Gastrocnemius medialis (tissue), 4 donors: Measurements from ENCODE around the gene RILPL1. TPM values are rescaled to one million over a fixed set of nuclear protein-coding genes. Genes with fewer than 3 reads are reported as not detected.
A peak's percentile ranks its signal among the peaks of the same experiment; 100 is the strongest.
"Not testable (repeated sequence)": the region's sequence is repeated elsewhere in the genome, so short reads cannot be mapped to it uniquely, and the experiment has no call there.

ENCODE experiments used
- ATAC-seq, 2 donors: fragments of 150-250 bp; one replicate each; pipeline ENCODE4 v1.9.1; 2016
- DNase-seq, 2 donors: peaks; one replicate each; pipeline ENCODE4 v3.0.0-alpha.2; 2019
- H3K27ac ChIP-seq, 4 donors: fragments of 200-600 bp; sonication (generic); 1 replicate in 1 of 4; 2 replicates in 3 of 4; pipeline ENCODE4 v1.5.1; 2016 to 2018; ENCODE audit warnings: mild to moderate bottlenecking in 2 of 4, moderate library complexity in 1 of 4
- H3K27me3 ChIP-seq, 3 donors: fragments of 200-600 bp; sonication (generic) in 2 of 3; 1 replicate in 1 of 3; 2 replicates in 2 of 3; pipeline versions ENCODE4 v1.5.1 to v1.6.0; 2016 to 2019; ENCODE audit warnings: mild to moderate bottlenecking in 1 of 3, moderate library complexity in 1 of 3
- H3K36me3 ChIP-seq, 2 donors: fragments of 200-600 bp; sonication (generic) in 1 of 2; one replicate each; pipeline ENCODE4 v1.5.1; 2017 to 2018
- H3K4me1 ChIP-seq, 2 donors: fragments of 200-600 bp; sonication (generic) in 1 of 2; one replicate each; pipeline ENCODE4 v1.5.1; 2016 to 2017; ENCODE audit warnings: mild to moderate bottlenecking in 2 of 2
- H3K4me3 ChIP-seq, 4 donors: fragments of 200-600 bp; sonication (generic) in 3 of 4; 1 replicate in 1 of 4; 2 replicates in 3 of 4; pipeline ENCODE4 v1.5.1; 2016 to 2019; ENCODE audit warnings: mild to moderate bottlenecking in 2 of 4
- H3K9me3 ChIP-seq, 3 donors: fragments of 200-600 bp; sonication (generic) in 2 of 3; 1 replicate in 1 of 3; 2 replicates in 2 of 3; pipeline ENCODE4 v1.5.1; 2016 to 2019
- CTCF ChIP-seq, 5 experiments: fragments of 450-650 bp in 3 of 5; fragments of 200-600 bp in 2 of 5; sonication (generic) in 2 of 5; IDR thresholded peaks in 4 of 5; conservative IDR thresholded peaks in 1 of 5; 1 replicate in 4 of 5; 2 replicates in 1 of 5; pipeline ENCODE4 v1.5.1; 2016 to 2019; ENCODE audit warnings: antibody characterized with exemption in 5 of 5, mild to moderate bottlenecking in 3 of 5, moderate library complexity in 3 of 5
- POLR2A ChIP-seq, 2 donors: fragments of 450-650 bp; IDR thresholded peaks; one replicate each; pipeline ENCODE4 v1.6.1; 2017; ENCODE audit warnings: antibody characterized with exemption in 2 of 2, mild to moderate bottlenecking in 2 of 2, moderate library complexity in 2 of 2
- in situ Hi-C, 4 donors: fragments of 200-750 bp; cut with MboI; loops; one replicate each; pipeline versions ENCODE4 v1.15.0 to v1.8.0; 2017; ENCODE audit warnings: low sequenced_read_pairs in 4 of 4
- intact Hi-C: fragments of 100-400 bp; cut with DNase I; formaldehyde crosslinking; loops from one replicate; pipeline ENCODE4 v1.15.1; 2023; ENCODE audit warnings: low total_unique reads
- total RNA-seq, 4 donors: library from RNA; depleted of rRNA; stranded (reverse); fragments of >200 nt; gene quantifications; one replicate each; pipeline versions ENCODE4 v1.1.0 to v1.2.3, GENCODE V29; 2016

RILPL1 gene
- total RNA-seq, 4 donors from 2014 or later = 33.4 to 65.3 (median 40.6) TPM

- in situ Hi-C loops = no loop called here
- intact Hi-C loops = no loop called here
- no peak for ATAC-seq
These were observed 40.4 kb upstream of the RILPL1 start for GRCh38 chr12:123573870-123574269.

GRCh38 chr12:123572391-123572790, 38.9 kb upstream of the RILPL1 start:
- intact Hi-C loops = no loop called here
- no peak for TF ChIP-seq CTCF (IDR thresholded peaks at IDR 0.05 in 4 of 5, conservative IDR thresholded peaks at IDR 0.05 in 1 of 5)
- TF ChIP-seq POLR2A (IDR thresholded peaks at IDR 0.05) = no peak
- no peaks in the 10 kb centered on the region for H3K27me3 ChIP-seq
- in situ Hi-C loops = no loop called here
- no peak overlapping the region for H3K27ac ChIP-seq
- DNase-seq (no peak), ATAC-seq (no peak)
- peaks cover 0 to 4% of the 10 kb centered on the region in 2 donors for H3K36me3 ChIP-seq
- peaks cover 0 to 2% of the 10 kb centered on the region in 2 donors for H3K4me1 ChIP-seq
- H3K4me3 ChIP-seq = no peak overlapping the region
- no peaks in the 10 kb centered on the region for H3K9me3 ChIP-seq

More at GRCh38 chr12:123573870-123574269, 40.4 kb upstream of the RILPL1 start:
- Histone ChIP-seq H3K4me3 (no peak overlapping the region), H3K9me3 (no peaks in the 10 kb centered on the region), H3K4me1 (peaks cover 0 to 2% of the 10 kb centered on the region in 2 donors), H3K36me3 (peaks cover 0 to 4% of the 10 kb centered on the region in 2 donors), H3K27ac (no peak overlapping the region), H3K27me3 (no peaks in the 10 kb centered on the region)
- no peak for TF ChIP-seq POLR2A (IDR thresholded peaks at IDR 0.05)
- TF ChIP-seq CTCF (IDR thresholded peaks at IDR 0.05 in 4 of 5, conservative IDR thresholded peaks at IDR 0.05 in 1 of 5) = no peak
- no peak for DNase-seq

- Histone ChIP-seq H3K27ac (no peak overlapping the region), H3K4me3 (no peak overlapping the region), H3K36me3 (peaks cover 0 to 4% of the 10 kb centered on the region in 2 donors), H3K27me3 (no peaks in the 10 kb centered on the region), H3K9me3 (no peaks in the 10 kb centered on the region), H3K4me1 (peaks cover 0 to 2% of the 10 kb centered on the region in 2 donors)
- ATAC-seq (peak; percentile 80 to 83), DNase-seq (peak; percentile 19 to 61)
- intact Hi-C loops (no loop called here), in situ Hi-C loops (no loop called here)
- no peak for TF ChIP-seq POLR2A (IDR thresholded peaks at IDR 0.05)
- no peak for TF ChIP-seq CTCF (IDR thresholded peaks at IDR 0.05 in 4 of 5, conservative IDR thresholded peaks at IDR 0.05 in 1 of 5)
These were observed 37.9 kb upstream of the RILPL1 start for GRCh38 chr12:123571343-123571813.

GRCh38 chr12:123559468-123559867, 25.9 kb upstream of the RILPL1 start:
- Histone ChIP-seq H3K27me3 (no peaks in the 10 kb centered on the region), H3K36me3 (no peaks in the 10 kb centered on the region), H3K9me3 (no peaks in the 10 kb centered on the region), H3K4me1 (no peaks in the 10 kb centered on the region), H3K27ac (no peak overlapping the region), H3K4me3 (no peak overlapping the region)
- no peak for TF ChIP-seq CTCF (IDR thresholded peaks at IDR 0.05 in 4 of 5, conservative IDR thresholded peaks at IDR 0.05 in 1 of 5)
- TF ChIP-seq POLR2A (IDR thresholded peaks at IDR 0.05) = no peak
- ATAC-seq (no peak), DNase-seq (no peak)
- in situ Hi-C loops = no loop called here
- intact Hi-C loops = no loop called here

GRCh38 chr12:123558487-123558886, 25.0 kb upstream of the RILPL1 start:
- H3K27me3 ChIP-seq, H3K27ac ChIP-seq, H3K4me1 ChIP-seq, DNase-seq, intact Hi-C loops, H3K36me3 ChIP-seq, ATAC-seq, in situ Hi-C loops, H3K9me3 ChIP-seq, H3K4me3 ChIP-seq: not testable (repeated sequence)

- ATAC-seq, H3K4me1 ChIP-seq, H3K27me3 ChIP-seq, H3K9me3 ChIP-seq, in situ Hi-C loops, H3K4me3 ChIP-seq, H3K27ac ChIP-seq, DNase-seq, H3K36me3 ChIP-seq, intact Hi-C loops: not testable (repeated sequence)
These were observed 21.3 kb upstream of the RILPL1 start for GRCh38 chr12:123554843-123555242.

- DNase-seq, intact Hi-C loops, H3K27ac ChIP-seq, in situ Hi-C loops, H3K27me3 ChIP-seq, H3K4me3 ChIP-seq, ATAC-seq, H3K9me3 ChIP-seq, H3K4me1 ChIP-seq, H3K36me3 ChIP-seq: not testable (repeated sequence)
These were observed 20.6 kb upstream of the RILPL1 start for GRCh38 chr12:123554136-123554535.
